WERI-Rb-1 (cell line): ENCODE data around the gene FBXW5.

ENCODE experiments used
- DNase-seq: peaks from one replicate; pipeline ENCODE4 v3.0.0-alpha.2; 2020
- H3K27ac ChIP-seq: fragments of 250-450 bp; sonication (Bioruptor Pico); 2 replicates; pipeline ENCODE4 v1.5.1; 2020; ENCODE audit warnings: mild to moderate bottlenecking, moderate library complexity
- H3K27me3 ChIP-seq: fragments of 250-450 bp; sonication (Bioruptor Pico); 2 replicates; pipeline ENCODE4 v1.5.1; 2021; ENCODE audit warnings: mild to moderate bottlenecking, low read depth, moderate library complexity; ENCODE audit not compliant: insufficient read depth, severe bottlenecking
- H3K36me3 ChIP-seq: fragments of 250-450 bp; sonication (Bioruptor Pico); 2 replicates; pipeline ENCODE4 v1.5.1; 2020; ENCODE audit warnings: mild to moderate bottlenecking, moderate library complexity
- H3K4me3 ChIP-seq: 2 replicates; pipeline ENCODE4 v1.5.1; 2011; ENCODE audit warnings: low read depth, mild to moderate bottlenecking, control low read depth, low read length
- H3K9me3 ChIP-seq: fragments of 250-450 bp; sonication (Bioruptor Pico); 2 replicates; pipeline ENCODE4 v1.5.1; 2021; ENCODE audit warnings: mild to moderate bottlenecking, moderate library complexity; ENCODE audit not compliant: severe bottlenecking
- CTCF ChIP-seq: IDR thresholded peaks from 2 replicates; pipeline ENCODE4 v1.5.1; 2011; ENCODE audit warnings: low read depth, mild to moderate bottlenecking, control low read depth, inconsistent platforms, low read length

The FBXW5 gene

GRCh38 chr9:136930014-136930413 lies 14.5 kb downstream of the FBXW5 start:
- Histone ChIP-seq H3K27me3 (no peaks in the 10 kb centered on the region), H3K36me3 (peaks cover 44% of the 10 kb centered on the region), H3K9me3 (no peaks in the 10 kb centered on the region), H3K4me3 (no peak overlapping the region), H3K27ac (no peak overlapping the region)
- no peak for DNase-seq
- TF ChIP-seq CTCF, result no peak

GRCh38 chr9:136928591-136928990 lies 15.9 kb downstream of the FBXW5 start:
- H3K27ac ChIP-seq, result no peak overlapping the region
- no peak for DNase-seq
- no peaks in the 10 kb centered on the region for H3K27me3 ChIP-seq
- no peak for TF ChIP-seq CTCF
- H3K4me3 ChIP-seq, result no peak overlapping the region
- H3K9me3 ChIP-seq, result no peaks in the 10 kb centered on the region
- peaks cover 40% of the 10 kb centered on the region for H3K36me3 ChIP-seq

GRCh38 chr9:136927343-136928271 lies 16.9 kb downstream of the FBXW5 start:
- Histone ChIP-seq H3K27me3 (no peaks in the 10 kb centered on the region), H3K4me3 (no peak overlapping the region), H3K9me3 (no peaks in the 10 kb centered on the region), H3K27ac (no peak overlapping the region), H3K36me3 (peaks cover 35% of the 10 kb centered on the region)
- no peak for DNase-seq
- no peak for TF ChIP-seq CTCF

GRCh38 chr9:136926749-136927148 lies 17.8 kb downstream of the FBXW5 start:
- peaks cover 39% of the 10 kb centered on the region for H3K36me3 ChIP-seq
- H3K27me3 ChIP-seq, result no peaks in the 10 kb centered on the region
- DNase-seq, result no peak
- H3K9me3 ChIP-seq, result no peaks in the 10 kb centered on the region
- no peak overlapping the region for H3K27ac ChIP-seq
- H3K4me3 ChIP-seq, result no peak overlapping the region
- no peak for TF ChIP-seq CTCF

GRCh38 chr9:136926154-136926704 lies 18.3 kb downstream of the FBXW5 start:
- 0 out of 2 replicates have a peak, but pooled peaks have one; percentile 8 for TF ChIP-seq CTCF
- H3K4me3 ChIP-seq, result no peak overlapping the region
- DNase-seq, result no peak
- peaks cover 41% of the 10 kb centered on the region for H3K36me3 ChIP-seq
- H3K27ac ChIP-seq, result no peak overlapping the region
- H3K9me3 ChIP-seq, result no peaks in the 10 kb centered on the region
- H3K27me3 ChIP-seq, result no peaks in the 10 kb centered on the region
